ENCODE measurements around the gene LRP1B.

DNA sequence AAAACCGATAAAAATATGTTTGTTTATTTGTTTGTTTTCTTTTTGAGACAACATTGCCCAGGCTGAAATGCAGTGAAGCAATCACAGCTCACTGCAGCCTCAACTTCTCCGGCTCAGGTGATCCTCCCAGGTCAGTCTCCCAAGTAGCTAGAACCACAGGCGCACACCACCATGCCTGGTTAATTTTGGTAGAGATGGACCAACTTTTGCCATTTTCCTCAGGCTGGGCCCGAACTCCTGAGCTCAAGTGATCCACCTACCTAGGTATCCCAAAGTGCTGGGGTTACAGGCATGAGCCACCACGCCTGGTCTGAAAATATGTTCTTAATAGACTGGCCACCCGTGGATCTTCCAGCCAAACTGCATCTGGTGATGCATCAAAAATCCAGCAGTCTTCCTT is 1867.9 kb downstream of the LRP1B start:
- TF ChIP-seq EZH2 (IDR thresholded peaks at IDR 0.05; ENCODE audit: insufficient read depth, poor library complexity, severe bottlenecking) (no peak), EZH2phosphoT487 (IDR thresholded peaks at IDR 0.05; ENCODE audit: insufficient read depth, low read depth) (no peak)
